Measurements from ENCODE around the gene CCDC188.

CCDC188 gene

DNA sequence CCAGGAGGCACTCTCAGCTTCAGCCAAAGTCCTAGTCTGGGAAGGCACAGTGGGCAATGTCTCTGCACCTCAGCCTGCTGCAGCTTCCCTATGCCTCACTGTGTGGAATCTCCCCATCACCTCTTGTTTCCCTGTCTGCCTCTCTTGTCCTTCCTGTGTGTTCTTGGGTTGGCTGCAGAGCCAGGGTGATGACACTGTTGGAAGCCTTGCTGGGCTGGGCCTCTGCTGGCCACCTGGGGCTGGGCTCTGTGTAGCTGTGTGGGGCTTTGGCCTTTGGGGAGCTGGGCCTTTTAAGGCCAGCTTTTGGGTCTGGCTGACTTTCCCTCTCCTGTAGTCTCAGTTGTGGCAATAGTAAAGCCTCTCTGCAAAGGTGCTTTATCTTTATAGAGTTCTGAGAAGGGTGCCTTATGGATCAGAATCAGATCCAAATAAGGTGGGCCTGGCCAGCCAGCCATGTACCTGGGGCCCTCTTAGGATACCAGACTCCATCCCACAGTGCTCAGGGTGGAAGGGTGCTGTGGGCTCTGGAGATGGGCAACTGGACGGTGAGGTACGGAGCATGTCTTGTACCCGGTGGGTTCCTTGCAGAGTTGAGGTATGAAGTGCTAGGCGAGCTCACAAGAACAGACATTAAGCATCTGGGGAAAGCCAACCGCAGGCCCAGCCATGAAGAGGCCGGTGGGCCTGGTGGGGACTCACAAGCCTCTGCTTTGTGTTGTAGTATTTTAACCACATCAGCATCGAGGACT lies 45.2 kb downstream of the CCDC188 start:
- DNase-seq (ENCODE audit: low read depth) = no peak

DNA sequence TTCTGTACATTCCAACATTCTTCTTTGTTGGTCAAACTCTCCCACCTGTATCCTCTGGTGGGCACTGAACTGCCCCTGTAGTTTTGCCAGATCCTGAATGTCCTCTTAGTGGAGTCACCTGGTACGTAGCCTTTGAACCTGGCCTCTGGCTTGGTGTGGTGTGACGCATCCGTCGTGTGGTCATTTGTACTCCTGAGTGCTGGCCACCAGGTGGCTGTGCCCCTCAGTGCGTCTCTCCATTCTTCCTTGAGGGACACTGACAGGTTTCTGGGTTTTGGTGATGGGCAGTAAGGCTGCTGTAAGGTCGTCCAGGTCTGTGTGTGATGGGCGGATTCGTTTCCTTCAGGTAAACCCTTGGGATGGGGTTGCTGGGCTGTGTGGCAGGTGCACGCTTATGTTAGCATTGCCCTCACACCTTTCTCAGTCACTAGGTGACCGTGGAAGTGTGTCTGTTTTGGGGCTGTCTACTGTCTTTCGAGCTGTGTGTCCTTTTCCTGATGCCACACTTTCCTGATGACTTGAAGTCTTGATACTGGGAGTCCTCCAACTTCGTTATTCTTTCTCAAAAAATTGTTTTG lies 48.6 kb downstream of the CCDC188 start:
- DNase-seq (ENCODE audit: low read depth) = no peak

DNA sequence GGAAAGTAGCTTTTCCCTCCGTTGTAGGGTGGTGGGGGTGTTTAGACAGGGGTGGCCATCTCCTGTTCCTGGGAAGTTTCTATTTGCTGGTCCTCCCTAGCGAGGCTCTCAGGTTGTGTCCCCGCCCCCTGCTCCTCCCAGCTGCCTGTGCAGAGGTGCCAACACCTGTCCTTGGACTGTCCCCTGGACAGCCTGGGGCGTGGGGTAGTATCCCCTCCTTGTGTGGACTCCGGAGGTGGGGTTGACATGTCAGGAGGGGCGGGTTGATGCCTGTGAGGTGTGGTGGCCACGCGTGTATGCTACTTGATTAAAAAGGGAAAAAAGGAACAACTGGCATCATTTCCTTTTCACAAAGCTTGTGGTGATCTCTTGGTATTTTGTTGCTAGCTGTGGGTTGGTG lies 49.2 kb downstream of the CCDC188 start:
- DNase-seq (ENCODE audit: low read depth) = no peak

DNA sequence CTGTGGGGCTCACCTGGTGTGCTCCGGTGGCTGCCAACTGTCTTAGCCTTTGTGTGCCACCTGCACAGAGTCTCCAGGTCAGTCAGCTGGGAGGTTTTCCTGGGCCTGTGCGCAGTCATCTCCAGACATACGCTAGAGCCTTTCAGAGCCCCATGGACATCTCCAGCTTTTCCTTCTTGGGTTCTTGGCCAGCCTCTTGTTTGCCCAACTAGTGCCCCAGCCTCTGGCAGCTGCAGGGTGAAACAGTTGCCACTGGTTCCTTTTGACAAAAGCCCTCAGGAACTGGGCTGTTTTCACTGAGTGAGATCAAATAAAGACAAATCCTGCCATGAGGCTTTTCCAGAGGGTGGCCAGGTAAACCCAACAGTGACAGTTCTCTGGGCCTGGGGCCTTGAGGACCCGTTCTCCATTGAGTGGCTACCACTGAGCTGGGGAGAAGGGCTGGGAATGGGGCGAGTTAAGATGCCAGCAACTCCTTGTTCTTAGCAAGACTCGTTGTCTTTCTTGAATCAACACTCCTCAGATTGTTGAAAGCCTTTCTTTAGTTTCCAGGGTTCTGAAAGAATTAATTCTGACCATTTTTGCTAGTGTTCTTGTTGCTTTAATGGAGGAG lies 51.6 kb downstream of the CCDC188 start:
- no peak for DNase-seq (ENCODE audit: low read depth)

All from activated T-helper 1 cell treated with Interleukin-2 at 50 U/mL for 16 hours (primary cell).